ENCODE measurements around the gene TMEM98. TPM values are rescaled to one million over a fixed set of nuclear protein-coding genes. Genes with fewer than 3 reads are reported as not detected.

Gene TMEM98
- total RNA-seq, 3 donors from 2014 or later = 59.7 to 138 (median 129) TPM

DNA sequence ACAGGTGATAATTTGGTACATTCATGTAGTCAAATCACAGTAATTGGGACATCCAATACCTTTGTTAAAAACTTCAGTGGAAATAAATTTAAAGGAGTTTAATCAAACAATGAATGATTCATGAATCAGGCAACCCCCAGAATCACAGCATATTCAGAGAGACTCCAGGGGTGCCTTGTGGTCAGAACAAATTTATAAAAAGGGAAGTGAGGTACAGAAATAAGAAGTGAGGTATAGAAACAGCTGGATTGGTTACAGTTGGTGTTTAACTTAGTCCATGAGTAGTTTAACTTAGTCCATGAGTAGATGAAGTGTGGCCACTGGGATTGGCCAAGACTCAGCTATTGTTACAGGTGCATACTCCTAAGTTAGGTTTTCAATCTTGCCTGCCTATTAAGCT, 25.1 kb downstream of the TMEM98 start:
- TF ChIP-seq, protein P1, sequence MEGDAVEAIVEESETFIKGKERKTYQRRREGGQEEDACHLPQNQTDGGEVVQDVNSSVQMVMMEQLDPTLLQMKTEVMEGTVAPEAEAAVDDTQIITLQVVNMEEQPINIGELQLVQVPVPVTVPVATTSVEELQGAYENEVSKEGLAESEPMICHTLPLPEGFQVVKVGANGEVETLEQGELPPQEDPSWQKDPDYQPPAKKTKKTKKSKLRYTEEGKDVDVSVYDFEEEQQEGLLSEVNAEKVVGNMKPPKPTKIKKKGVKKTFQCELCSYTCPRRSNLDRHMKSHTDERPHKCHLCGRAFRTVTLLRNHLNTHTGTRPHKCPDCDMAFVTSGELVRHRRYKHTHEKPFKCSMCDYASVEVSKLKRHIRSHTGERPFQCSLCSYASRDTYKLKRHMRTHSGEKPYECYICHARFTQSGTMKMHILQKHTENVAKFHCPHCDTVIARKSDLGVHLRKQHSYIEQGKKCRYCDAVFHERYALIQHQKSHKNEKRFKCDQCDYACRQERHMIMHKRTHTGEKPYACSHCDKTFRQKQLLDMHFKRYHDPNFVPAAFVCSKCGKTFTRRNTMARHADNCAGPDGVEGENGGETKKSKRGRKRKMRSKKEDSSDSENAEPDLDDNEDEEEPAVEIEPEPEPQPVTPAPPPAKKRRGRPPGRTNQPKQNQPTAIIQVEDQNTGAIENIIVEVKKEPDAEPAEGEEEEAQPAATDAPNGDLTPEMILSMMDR (IDR thresholded peaks at IDR 0.05) = no peak
- TF ChIP-seq POLR2A (IDR thresholded peaks at IDR 0.05) = no peak
- TF ChIP-seq POLR2AphosphoS5 (IDR thresholded peaks at IDR 0.05) = no peak
- Histone ChIP-seq H3K36me3 (no peaks in the 10 kb centered on the region), H3K4me1 (no peaks in the 10 kb centered on the region), H3K9me3 (no peaks in the 10 kb centered on the region), H3K27me3 (no peaks in the 10 kb centered on the region), H3K27ac (no peak overlapping the region), H3K4me3 (no peak overlapping the region)
- no peak for DNase-seq (ENCODE audit: low spot score in 2 of 2)
- intact Hi-C loops (cut with DNase I; ENCODE audit: low total_unique reads) = no loop called here

DNA sequence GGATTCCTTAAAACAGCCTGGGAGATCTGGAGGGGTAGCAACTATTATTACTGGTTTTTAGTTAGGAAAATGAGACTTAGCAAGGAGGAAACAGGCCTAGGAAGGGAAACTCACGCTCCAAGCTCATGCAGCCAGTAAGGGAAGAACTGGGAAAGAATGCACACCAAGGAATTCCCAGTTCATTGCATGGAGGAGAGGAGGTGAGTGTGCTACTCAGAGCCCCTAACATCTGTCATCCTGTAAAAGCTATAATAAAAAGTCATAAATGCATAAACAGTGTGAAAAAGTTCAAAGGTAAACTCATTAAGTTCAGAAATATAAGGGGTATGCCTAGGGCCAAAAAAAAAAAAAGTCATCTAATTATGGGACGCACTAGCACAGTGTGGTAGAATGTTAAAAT, 25.9 kb downstream of the TMEM98 start:
- Histone ChIP-seq H3K27ac (no peak overlapping the region), H3K9me3 (no peaks in the 10 kb centered on the region), H3K4me3 (no peak overlapping the region), H3K4me1 (no peaks in the 10 kb centered on the region), H3K27me3 (no peaks in the 10 kb centered on the region), H3K36me3 (no peaks in the 10 kb centered on the region)
- TF ChIP-seq POLR2A (IDR thresholded peaks at IDR 0.05) (no peak), POLR2AphosphoS5 (IDR thresholded peaks at IDR 0.05) (no peak)
- TF ChIP-seq, protein P1 (IDR thresholded peaks at IDR 0.05) = no peak
- DNase-seq (ENCODE audit: low spot score in 2 of 2) = no peak
- intact Hi-C loops (cut with DNase I; ENCODE audit: low total_unique reads) = no loop called here

- no peak for DNase-seq (ENCODE audit: low spot score in 2 of 2)
- Histone ChIP-seq H3K4me3 (no peak overlapping the region), H3K27ac (no peak overlapping the region), H3K4me1 (no peaks in the 10 kb centered on the region), H3K27me3 (no peaks in the 10 kb centered on the region), H3K36me3 (no peaks in the 10 kb centered on the region), H3K9me3 (no peaks in the 10 kb centered on the region)
- TF ChIP-seq POLR2AphosphoS5 (IDR thresholded peaks at IDR 0.05) = no peak
- TF ChIP-seq, protein P1 (IDR thresholded peaks at IDR 0.05) = no peak
- no peak for TF ChIP-seq POLR2A (IDR thresholded peaks at IDR 0.05)
- intact Hi-C loops (cut with DNase I; ENCODE audit: low total_unique reads) = no loop called here
Observed at GRCh38 chr17:32954477-32954876, 26.5 kb downstream of the TMEM98 start.

DNA sequence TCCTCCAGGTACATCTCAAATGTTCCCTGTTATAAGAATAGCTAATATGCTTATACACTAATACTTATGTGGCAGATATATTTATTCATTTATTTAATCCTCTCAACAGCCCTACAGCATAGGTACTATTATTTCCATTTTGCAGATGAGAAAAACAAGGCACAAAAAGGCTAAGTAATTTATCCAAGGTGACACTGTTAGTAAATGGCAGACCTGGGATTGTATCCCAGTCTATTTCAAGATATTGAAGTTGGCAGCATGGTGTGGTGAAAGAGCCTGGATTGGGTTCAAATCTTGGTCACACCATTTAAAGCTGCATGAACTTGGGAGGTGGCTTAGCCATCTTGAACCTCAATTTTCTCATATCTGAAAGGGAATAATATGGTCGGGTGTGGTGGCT, 27.2 kb downstream of the TMEM98 start:
- intact Hi-C loops (cut with DNase I; ENCODE audit: low total_unique reads) = no loop called here
- DNase-seq (ENCODE audit: low spot score in 2 of 2) = no peak
- no peaks in the 10 kb centered on the region for H3K36me3 ChIP-seq

DNA sequence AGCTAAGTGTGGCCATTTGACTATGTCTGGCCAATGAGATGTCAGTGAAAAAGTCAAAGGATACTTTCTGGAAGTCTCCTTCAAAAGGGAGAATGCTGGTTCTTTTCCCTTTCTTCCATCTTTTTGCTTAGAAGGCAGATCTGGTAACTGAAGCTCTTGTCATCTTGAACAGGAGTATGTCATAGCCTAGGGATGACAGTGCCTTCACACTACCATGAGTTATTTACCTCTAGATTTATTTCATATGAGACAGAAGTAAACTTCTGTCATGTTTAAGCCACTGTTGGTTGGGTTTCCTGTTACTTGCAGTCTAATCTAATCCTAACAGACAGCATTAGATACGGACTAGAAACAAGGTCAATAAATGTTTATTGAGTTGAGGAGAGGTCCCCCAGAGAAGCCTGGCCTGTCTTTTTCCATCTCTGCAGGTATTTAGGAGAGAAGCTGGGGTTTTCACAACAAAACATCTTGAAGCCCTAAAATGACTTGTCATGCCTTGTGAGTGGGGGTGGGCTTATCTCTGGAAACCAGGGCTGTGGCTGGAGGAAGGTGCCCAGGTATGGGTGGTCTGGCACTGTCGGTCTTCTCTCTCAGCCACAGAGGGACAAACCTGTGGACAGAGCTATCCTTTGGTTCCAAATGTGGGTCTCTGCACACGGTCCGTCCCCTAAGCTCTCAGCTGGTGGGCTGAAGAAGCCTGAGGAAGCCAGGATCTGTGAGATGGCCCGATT, 28.5 kb downstream of the TMEM98 start:
- H3K4me3 ChIP-seq = no peak overlapping the region
- intact Hi-C loops (cut with DNase I; ENCODE audit: low total_unique reads) = no loop called here
- no peak for DNase-seq (ENCODE audit: low spot score in 2 of 2)

More for the DNA sequence above, 27.2 kb downstream of the TMEM98 start:
- Histone ChIP-seq H3K4me3 (no peak overlapping the region), H3K4me1 (no peaks in the 10 kb centered on the region), H3K27ac (no peak overlapping the region), H3K9me3 (no peaks in the 10 kb centered on the region), H3K27me3 (no peaks in the 10 kb centered on the region)
- TF ChIP-seq POLR2AphosphoS5 (IDR thresholded peaks at IDR 0.05) = no peak
- TF ChIP-seq POLR2A (IDR thresholded peaks at IDR 0.05) = no peak
- TF ChIP-seq, protein P1 (IDR thresholded peaks at IDR 0.05) = no peak

More for the DNA sequence above, 28.5 kb downstream of the TMEM98 start:
- no peaks in the 10 kb centered on the region for H3K4me1 ChIP-seq
- no peaks in the 10 kb centered on the region for H3K9me3 ChIP-seq
- H3K27me3 ChIP-seq = no peaks in the 10 kb centered on the region
- no peak overlapping the region for H3K27ac ChIP-seq
- no peaks in the 10 kb centered on the region for H3K36me3 ChIP-seq
- TF ChIP-seq, protein P1 (IDR thresholded peaks at IDR 0.05) = no peak
- no peak for TF ChIP-seq POLR2A (IDR thresholded peaks at IDR 0.05)
- TF ChIP-seq POLR2AphosphoS5 (IDR thresholded peaks at IDR 0.05) = no peak
